Measurements from ENCODE around the gene PLXDC2.

PLXDC2 gene

DNA sequence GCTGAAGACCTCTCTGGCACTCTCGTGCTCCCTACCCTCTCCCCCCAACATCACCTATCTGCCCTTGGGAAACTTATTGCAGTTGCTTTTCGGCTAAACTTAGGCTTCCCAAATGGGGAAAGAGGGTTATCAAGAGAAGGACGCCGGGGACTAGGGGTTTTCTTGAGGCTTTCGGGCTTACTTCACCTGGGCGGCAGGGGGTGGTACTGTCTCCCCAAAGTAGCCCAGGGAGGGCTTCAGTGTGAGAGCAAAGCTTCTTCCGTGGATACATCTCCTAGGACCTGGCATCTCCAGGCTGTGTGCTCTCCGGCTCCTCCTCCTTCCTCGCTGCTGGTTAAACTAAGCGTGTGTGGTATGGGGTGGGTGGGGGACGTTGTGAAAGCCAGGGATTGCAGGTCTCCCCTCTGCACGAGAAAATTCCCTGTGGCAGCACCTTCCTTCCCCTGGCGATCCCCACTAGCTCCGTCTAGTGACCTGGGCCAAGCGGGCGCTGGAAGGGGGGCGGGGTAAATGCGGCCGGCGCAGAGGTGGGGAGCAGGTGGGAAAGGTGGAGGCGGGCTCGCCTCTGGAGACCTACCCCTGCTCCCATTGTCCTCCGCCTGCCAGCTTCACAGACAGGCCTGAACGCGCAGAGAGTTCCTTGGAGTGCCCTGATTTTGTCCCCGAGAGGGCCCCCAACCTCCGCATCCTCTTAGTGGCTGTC is 1.1 kb downstream of the PLXDC2 start:
- DNase-seq, result no peak

- no peak for DNase-seq
Measured at GRCh38 chr10:19818876-19819275, 2.6 kb downstream of the PLXDC2 start.

DNA sequence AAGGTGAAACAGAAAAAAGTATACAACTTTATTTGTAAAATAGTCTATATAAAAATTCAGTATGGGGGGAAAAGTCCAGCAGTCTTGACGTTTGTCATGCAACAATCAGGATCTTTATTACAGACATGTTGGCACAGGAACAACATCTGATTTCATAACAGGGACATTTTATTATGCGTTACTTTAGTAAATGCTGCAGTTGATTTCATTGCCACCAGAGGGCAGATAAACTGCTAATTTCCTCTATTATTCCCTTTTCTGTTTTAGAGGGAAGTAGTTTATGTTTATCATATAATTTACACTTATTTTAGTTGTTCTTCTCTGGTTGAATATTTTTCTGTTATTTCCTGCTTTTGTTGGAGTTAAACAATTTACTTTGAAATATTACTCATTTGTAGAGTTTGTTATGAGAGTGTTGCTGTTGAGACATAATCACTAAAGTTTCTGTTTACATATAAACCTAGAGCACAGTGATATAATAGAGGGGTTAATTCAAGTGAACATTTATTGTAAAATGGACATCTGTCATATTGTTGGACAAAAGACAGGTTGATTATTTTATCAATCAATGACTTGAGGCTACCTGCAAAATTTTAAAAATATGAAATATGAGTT is 3.3 kb downstream of the PLXDC2 start:
- no peak for DNase-seq

GRCh38 chr10:19824381-19825342 is 8.4 kb downstream of the PLXDC2 start:
- DNase-seq, result no peak

- DNase-seq, result no peak
Measured at GRCh38 chr10:19825700-19826099, 9.5 kb downstream of the PLXDC2 start.

- no peak for DNase-seq
Measured at GRCh38 chr10:19826712-19827111, 10.5 kb downstream of the PLXDC2 start.

GRCh38 chr10:19828278-19829049 is 12.2 kb downstream of the PLXDC2 start:
- no peak for DNase-seq

GRCh38 chr10:19832699-19833098 is 16.5 kb downstream of the PLXDC2 start:
- DNase-seq, result no peak

GRCh38 chr10:19833170-19833824 is 17.1 kb downstream of the PLXDC2 start:
- DNase-seq, result no peak

- DNase-seq, result no peak
Measured at GRCh38 chr10:19835952-19836351, 19.7 kb downstream of the PLXDC2 start.

DNA sequence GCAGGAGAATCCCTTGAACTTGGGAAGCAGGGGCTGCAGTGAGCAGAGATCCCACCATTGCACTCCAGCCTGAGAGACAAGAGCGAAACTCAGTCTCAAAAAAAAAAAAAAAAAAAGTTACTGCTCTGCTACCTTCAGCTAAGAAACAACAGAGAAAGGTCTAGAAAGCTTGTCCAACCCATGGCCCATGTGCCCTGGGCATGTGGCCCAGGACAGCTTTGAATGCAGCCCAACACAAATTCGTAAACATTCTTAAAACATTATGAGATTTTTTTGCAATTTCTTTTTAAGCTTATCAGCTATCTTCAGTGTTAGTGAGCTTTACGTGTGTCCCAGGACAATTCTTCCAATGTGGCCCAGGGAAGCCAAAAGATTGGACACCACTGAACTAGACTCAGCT is 22.9 kb downstream of the PLXDC2 start:
- no peak for DNase-seq

DNA sequence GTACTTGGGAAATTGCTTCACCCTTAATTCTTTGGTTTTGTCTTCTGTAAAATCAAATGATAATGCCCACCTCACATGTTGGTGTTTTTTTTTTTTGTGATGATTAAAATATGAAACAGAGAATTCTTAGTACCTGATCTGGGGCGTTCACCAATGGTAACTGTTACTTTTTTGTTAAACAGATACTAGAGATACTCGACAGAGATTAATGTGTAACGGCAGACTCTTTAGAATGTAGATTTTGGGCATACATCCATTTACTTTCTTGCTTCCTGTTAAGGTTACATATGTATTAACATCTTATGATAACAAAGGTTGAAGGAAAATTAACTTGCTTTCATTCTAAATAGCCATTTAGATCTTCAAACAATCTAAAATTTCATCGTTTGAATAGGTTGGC is 23.3 kb downstream of the PLXDC2 start:
- no peak for DNase-seq

- DNase-seq, result no peak
Measured at GRCh38 chr10:19840776-19841175, 24.5 kb downstream of the PLXDC2 start.

- DNase-seq, result no peak
Measured at GRCh38 chr10:19843487-19843886, 27.3 kb downstream of the PLXDC2 start.

DNA sequence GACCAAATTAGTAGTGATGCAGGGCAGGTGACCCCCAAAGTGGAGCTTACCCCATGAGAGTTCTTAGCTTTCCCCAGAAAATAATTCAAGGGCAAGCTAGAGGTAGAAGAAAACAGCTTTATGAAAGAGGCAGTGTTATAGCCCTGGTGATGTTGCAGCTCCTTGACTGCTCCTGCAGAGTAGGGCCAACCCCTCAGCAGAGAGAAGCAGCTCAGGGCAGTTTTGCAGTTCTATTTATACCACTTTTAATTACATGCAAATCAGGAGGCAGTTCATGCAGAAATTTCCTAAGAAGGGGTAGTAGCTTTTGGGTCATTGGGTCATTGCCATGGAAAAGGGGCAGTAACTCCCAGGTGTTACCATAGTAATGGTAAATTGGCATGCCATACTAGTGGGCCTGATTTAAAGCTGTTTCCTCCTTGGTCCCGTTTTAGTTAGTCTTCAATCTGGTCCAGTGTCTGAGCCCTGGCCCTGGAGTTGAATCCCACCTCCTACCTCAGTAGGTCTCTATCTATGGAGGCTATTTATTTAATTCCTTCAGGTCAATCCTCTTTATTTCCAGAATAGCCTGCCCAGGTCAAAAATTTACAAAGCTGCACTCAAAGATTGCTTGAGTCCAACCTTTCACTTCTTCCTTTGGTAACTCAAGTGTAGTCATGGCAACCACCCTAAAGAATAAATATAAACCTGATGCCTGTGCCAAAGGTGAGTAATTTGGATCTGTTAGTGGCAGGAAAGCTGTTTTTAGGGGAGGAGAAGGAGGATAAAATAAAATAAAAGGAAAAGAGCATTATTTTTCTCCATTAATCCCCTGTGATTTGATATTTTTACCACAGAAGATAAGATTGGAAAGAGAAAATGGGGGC is 29.5 kb downstream of the PLXDC2 start:
- no peak for DNase-seq

GRCh38 chr10:19847321-19847720 is 31.1 kb downstream of the PLXDC2 start:
- DNase-seq, result no peak

GRCh38 chr10:19848226-19848985 is 32.2 kb downstream of the PLXDC2 start:
- no peak for DNase-seq

- DNase-seq, result no peak
Measured at GRCh38 chr10:19853831-19854230, 37.6 kb downstream of the PLXDC2 start.

GRCh38 chr10:19857876-19858275 is 41.6 kb downstream of the PLXDC2 start:
- no peak for DNase-seq

DNA sequence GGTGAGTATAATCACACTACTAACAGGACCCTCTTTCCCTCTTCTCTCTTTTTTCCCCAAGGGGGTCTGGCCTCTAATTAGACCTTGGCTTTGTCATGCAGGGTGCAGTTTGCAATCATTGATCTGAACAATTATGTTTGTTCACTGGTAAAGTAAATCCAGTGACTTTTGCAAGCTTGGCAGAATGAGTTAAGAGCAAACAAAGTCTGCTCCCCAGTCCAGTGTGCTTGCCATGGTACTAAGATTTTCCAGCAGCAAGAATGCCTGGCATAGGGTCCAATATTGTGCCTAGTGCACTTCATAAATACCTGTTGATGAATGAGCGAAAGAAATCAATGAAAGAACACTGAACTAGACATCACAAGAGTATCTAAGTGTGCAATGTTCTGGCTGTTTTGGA is 43.9 kb downstream of the PLXDC2 start:
- DNase-seq, result no peak

Measured in NCI-H2107 (cell line).